NB4 (cell line): ENCODE results near the gene CREB3L1.

Experiments used
- MYC ChIP-seq: IDR thresholded peaks from 2 replicates; pipeline ENCODE4 v1.6.1; 2011; ENCODE audit warnings: low read depth, low read length
- TF ChIP-seq, protein P1 (sequence below): IDR thresholded peaks from one replicate; pipeline ENCODE4 v1.5.1; 2012; ENCODE audit warnings: low read depth, low read length
- TF ChIP-seq, protein P2 (sequence below): IDR thresholded peaks from 2 replicates; pipeline ENCODE4 v1.6.1; 2011; ENCODE audit warnings: low read depth, low read length

DNA sequence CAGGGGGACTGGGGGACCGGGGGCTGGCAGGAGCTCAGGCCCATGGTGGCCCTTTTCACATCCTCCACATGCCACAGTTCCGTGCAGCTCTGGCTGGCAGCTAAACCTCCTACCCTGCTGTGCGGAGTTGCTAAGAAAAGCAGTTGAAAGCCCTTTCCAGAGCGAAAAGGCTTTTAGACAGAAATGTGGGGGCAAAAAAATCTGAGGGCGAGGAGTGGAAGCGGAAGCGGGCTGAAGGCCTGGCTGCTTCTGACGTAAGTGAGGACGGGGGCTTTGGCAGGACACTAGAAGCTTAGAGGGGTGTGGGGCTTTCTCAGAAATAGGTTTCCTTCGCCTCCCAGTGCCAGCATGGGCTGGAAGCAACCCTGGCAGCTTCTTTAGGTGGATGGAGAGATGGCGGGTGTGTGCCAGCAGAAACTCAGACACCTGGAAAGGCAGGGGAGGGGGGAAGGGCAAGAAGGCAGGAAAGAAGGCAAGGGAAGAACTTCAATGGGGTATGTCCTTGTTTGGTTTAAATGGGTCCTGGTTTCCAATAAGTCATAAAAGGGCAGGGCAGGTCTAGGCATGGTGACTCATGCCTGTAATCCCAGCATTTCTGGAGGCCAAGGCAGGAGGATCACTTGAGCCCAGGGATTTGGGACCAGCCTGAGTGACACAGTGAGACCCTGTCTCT, 58.6 kb downstream of the CREB3L1 start:
- TF ChIP-seq, protein P1, sequence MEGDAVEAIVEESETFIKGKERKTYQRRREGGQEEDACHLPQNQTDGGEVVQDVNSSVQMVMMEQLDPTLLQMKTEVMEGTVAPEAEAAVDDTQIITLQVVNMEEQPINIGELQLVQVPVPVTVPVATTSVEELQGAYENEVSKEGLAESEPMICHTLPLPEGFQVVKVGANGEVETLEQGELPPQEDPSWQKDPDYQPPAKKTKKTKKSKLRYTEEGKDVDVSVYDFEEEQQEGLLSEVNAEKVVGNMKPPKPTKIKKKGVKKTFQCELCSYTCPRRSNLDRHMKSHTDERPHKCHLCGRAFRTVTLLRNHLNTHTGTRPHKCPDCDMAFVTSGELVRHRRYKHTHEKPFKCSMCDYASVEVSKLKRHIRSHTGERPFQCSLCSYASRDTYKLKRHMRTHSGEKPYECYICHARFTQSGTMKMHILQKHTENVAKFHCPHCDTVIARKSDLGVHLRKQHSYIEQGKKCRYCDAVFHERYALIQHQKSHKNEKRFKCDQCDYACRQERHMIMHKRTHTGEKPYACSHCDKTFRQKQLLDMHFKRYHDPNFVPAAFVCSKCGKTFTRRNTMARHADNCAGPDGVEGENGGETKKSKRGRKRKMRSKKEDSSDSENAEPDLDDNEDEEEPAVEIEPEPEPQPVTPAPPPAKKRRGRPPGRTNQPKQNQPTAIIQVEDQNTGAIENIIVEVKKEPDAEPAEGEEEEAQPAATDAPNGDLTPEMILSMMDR = no peak
- TF ChIP-seq, protein P2, sequence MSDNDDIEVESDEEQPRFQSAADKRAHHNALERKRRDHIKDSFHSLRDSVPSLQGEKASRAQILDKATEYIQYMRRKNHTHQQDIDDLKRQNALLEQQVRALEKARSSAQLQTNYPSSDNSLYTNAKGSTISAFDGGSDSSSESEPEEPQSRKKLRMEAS = 0 out of 2 replicates have a peak, but pooled peaks have one; percentile 21
- peak; percentile 49; the same call in 1 of the 2 replicates for TF ChIP-seq MYC
